Activated CD4-positive, alpha-beta T cell treated with anti-CD3 and anti-CD28 coated beads, Interleukin-2, amount 10 ng/mL, durations not matched to agents 24 days and 14 days (primary cell): Measurements from ENCODE around the gene ZBED5. TPM values are rescaled to one million over a fixed set of nuclear protein-coding genes. Genes with fewer than 3 reads are reported as not detected.
"Not testable (repeated sequence)": the region's sequence is repeated elsewhere in the genome, so short reads cannot be mapped to it uniquely, and the experiment has no call there.

Experiments used
- DNase-seq: peaks from one replicate; pipeline ENCODE4 v3.0.0; 2022
- H3K27ac Mint-ChIP-seq: one replicate; pipeline ENCODE4 v1.8.0; 2022; ENCODE audit warnings: mild to moderate bottlenecking, mixed read lengths
- H3K27me3 Mint-ChIP-seq: one replicate; pipeline ENCODE4 v1.8.0; 2022; ENCODE audit warnings: mixed read lengths
- H3K36me3 Mint-ChIP-seq: one replicate; pipeline ENCODE4 v1.8.0; 2022; ENCODE audit warnings: low read depth, mild to moderate bottlenecking, mixed read lengths
- H3K4me1 Mint-ChIP-seq: one replicate; pipeline ENCODE4 v1.8.0; 2021; ENCODE audit warnings: mixed read lengths
- H3K4me3 Mint-ChIP-seq: one replicate; pipeline ENCODE4 v1.8.0; 2022; ENCODE audit warnings: mild to moderate bottlenecking, moderate library complexity, mixed read lengths
- H3K9me3 Mint-ChIP-seq: one replicate; pipeline ENCODE4 v1.8.0; 2021; ENCODE audit warnings: mixed read lengths
- intact Hi-C: fragments of 100-400 bp; cut with micrococcal nuclease; formaldehyde crosslinking; loops from one replicate; pipeline ENCODE4 v1.15.1; 2023
- total RNA-seq: library from RNA; stranded (reverse); gene quantifications from 2 replicates; pipeline ENCODE4 v1.2.3, GENCODE V29; 2022

The ZBED5 gene
- total RNA-seq, 1 donor from 2014 or later = 43.1 TPM

GRCh38 chr11:10838881-10839280, 19.0 kb downstream of the ZBED5 start:
- no peaks in the 10 kb centered on the region for H3K9me3 Mint-ChIP-seq
- intact Hi-C loops = no loop called here

DNA sequence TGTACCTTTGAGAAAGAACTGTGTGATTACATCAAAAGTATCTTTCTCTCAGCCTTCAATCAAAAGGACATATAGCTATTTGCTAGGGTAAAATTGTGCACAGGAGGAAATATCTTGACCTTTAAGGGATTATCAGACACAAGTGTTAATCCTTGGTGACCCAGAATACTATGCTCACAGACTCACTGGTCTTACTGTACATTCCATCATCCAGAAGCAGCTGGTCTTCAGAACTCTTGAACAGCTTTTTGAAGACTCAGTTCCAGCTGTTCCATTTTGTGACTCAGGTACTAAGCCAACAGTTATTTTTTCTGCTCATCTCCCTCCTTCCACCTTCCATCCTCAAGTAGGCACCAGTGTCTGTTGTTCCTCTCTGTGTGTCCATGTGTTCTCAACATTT, 19.8 kb downstream of the ZBED5 start:
- H3K27ac Mint-ChIP-seq = no peak overlapping the region
- H3K4me3 Mint-ChIP-seq = no peak overlapping the region
- DNase-seq = no peak
- peaks cover 1% of the 10 kb centered on the region for H3K36me3 Mint-ChIP-seq
- peaks cover 2% of the 10 kb centered on the region for H3K4me1 Mint-ChIP-seq
- H3K9me3 Mint-ChIP-seq = no peaks in the 10 kb centered on the region
- intact Hi-C loops = no loop called here
- H3K27me3 Mint-ChIP-seq = no peaks in the 10 kb centered on the region

More at GRCh38 chr11:10838881-10839280, 19.0 kb downstream of the ZBED5 start:
- Mint-ChIP-seq H3K27ac (no peak overlapping the region), H3K36me3 (peaks cover 4% of the 10 kb centered on the region), H3K27me3 (no peaks in the 10 kb centered on the region), H3K4me3 (no peak overlapping the region), H3K4me1 (peaks cover 2% of the 10 kb centered on the region)
- DNase-seq = no peak

DNA sequence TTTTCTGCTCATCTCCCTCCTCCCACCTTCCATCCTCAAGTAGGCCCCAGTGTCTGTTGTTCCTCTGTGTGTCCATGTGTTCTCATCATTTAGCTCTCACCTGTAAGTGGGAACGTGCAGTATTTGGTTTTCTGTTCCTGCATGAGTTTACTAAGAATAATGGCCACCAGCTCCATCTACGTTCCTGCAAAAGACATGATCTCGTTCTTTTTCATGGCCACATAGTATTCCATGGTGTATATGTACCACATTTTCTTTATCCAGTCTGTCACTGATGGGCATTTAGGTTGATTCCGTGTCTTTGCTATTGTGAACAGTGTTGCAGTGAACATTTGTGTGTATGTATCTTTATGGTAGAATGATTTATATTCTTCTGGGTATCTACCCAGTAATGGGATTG, 21.0 kb downstream of the ZBED5 start:
- intact Hi-C loops, H3K27ac Mint-ChIP-seq, H3K9me3 Mint-ChIP-seq, H3K4me1 Mint-ChIP-seq, H3K4me3 Mint-ChIP-seq, DNase-seq, H3K36me3 Mint-ChIP-seq, H3K27me3 Mint-ChIP-seq: not testable (repeated sequence)

DNA sequence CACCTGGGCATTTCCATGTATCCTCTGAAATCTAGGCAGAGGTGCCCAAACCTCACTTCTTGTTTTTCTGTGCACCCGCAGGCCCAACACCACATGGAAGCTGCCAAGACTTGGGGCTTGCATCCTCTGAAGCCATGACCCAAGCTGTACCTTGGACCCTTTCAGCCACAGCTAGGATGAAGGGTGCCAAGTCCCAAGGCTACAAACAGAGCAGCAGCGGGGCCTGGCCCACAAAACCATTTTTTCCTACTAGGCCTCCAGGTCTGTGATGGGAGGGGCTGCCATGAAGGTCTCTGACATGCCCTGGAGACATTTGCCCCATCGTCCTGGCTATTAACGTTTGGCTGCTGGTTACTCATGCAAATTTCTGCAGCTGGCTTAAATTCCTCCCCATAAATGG, 28.7 kb downstream of the ZBED5 start:
- no peak for DNase-seq
- no peak overlapping the region for H3K4me3 Mint-ChIP-seq
- no peak overlapping the region for H3K27ac Mint-ChIP-seq
- no peaks in the 10 kb centered on the region for H3K27me3 Mint-ChIP-seq
- H3K4me1 Mint-ChIP-seq = peaks cover 4% of the 10 kb centered on the region
- intact Hi-C loops = no loop called here
- H3K9me3 Mint-ChIP-seq = peaks cover 4% of the 10 kb centered on the region
- peaks cover 12% of the 10 kb centered on the region for H3K36me3 Mint-ChIP-seq

DNA sequence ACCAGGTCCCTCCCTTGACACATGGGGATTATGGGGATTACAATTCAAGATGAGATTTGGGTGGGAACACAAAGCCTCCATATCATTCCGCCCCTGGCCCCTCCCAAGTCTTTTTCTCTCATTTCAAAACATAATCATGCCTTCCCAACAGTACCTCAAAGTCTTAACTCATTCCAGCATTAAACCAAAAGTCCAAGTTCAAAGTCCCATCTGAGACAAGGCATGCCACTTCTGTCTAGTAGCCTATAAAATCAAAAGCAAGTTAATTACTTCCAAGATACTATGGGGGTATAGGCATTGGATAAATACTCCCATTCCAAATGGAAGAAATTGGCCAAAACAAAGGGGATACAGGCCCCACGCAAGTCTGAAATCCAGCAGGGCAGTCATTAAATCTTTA, 29.5 kb downstream of the ZBED5 start:
- Mint-ChIP-seq H3K27me3 (no peaks in the 10 kb centered on the region), H3K4me1 (peaks cover 4% of the 10 kb centered on the region), H3K9me3 (peaks cover 4% of the 10 kb centered on the region), H3K36me3 (peaks cover 12% of the 10 kb centered on the region), H3K27ac (no peak overlapping the region), H3K4me3 (no peak overlapping the region)
- intact Hi-C loops = no loop called here
- DNase-seq = no peak

DNA sequence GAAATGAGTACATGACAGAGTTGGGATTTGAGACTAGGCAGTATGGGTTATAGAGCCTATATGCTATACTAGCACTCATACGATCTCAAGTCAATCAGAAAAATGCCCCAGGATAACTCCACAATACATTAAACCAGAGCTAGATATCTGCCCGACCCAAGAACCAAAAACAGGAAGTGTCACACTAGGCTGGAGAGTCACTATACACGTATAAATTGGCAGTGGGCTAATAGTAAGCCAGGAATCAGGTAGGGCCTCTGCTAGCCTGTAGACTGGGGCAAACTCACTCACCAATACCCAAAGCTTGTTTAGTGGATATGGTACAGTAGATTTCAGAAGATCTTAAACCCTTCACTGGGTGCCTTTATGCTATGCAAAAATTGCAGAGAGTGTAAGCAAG, 33.0 kb downstream of the ZBED5 start:
- no peak overlapping the region for H3K4me3 Mint-ChIP-seq
- DNase-seq = no peak
- no peak overlapping the region for H3K27ac Mint-ChIP-seq
- peaks cover under 1% of the 10 kb centered on the region for H3K9me3 Mint-ChIP-seq
- H3K27me3 Mint-ChIP-seq = no peaks in the 10 kb centered on the region
- intact Hi-C loops = no loop called here
- peaks cover 11% of the 10 kb centered on the region for H3K36me3 Mint-ChIP-seq
- H3K4me1 Mint-ChIP-seq = peaks cover 7% of the 10 kb centered on the region

DNA sequence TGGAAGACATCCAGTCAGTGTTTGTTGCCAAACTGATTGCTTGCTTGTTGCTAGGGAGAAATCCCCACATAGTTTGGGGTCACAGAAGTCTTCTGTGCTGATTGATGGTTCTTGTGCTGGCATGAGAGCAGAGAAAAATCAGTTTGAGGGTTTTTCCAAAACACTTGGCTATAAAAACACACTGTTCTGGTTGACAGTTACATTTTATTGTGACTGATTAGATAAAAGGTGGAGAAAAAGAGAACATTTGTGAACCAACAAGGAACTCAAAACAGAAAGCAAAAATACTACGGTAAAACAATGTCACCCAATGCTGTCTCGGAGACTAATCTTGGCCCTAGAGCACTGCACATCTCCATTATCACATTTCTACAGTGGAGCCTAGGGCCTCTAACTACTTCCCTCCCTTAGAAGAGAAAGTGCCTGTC, 34.7 kb downstream of the ZBED5 start:
- H3K4me1 Mint-ChIP-seq = peaks cover 7% of the 10 kb centered on the region
- no peak for DNase-seq
- no peak overlapping the region for H3K4me3 Mint-ChIP-seq
- H3K36me3 Mint-ChIP-seq = peaks cover 8% of the 10 kb centered on the region
- no peaks in the 10 kb centered on the region for H3K27me3 Mint-ChIP-seq
- no peaks in the 10 kb centered on the region for H3K9me3 Mint-ChIP-seq
- H3K27ac Mint-ChIP-seq = no peak overlapping the region
- intact Hi-C loops = no loop called here

DNA sequence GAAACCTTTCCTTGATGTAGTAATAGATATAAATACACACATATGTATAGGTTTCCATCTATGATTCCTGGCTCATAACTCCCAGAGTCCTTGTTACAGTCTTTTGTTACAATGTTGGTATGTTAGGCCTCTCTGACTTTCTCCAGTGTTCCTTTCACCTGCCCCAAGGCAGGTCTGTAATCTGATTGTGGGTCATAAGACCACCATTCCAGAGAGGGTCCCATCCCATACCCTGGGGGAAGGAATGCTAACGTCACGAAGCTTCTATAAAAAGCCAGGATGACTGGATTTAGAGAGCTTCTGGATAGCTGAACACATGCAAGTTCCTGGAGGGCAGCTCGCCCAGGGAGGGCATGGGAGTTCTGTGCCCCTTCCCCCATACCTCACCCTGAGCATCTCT, 35.4 kb downstream of the ZBED5 start:
- intact Hi-C loops, H3K27ac Mint-ChIP-seq, H3K9me3 Mint-ChIP-seq, H3K27me3 Mint-ChIP-seq, H3K4me3 Mint-ChIP-seq, H3K36me3 Mint-ChIP-seq, H3K4me1 Mint-ChIP-seq, DNase-seq: not testable (repeated sequence)

GRCh38 chr11:10818594-10818993, 39.3 kb downstream of the ZBED5 start:
- H3K36me3 Mint-ChIP-seq = peaks cover 4% of the 10 kb centered on the region
- intact Hi-C loops = no loop called here
- DNase-seq = no peak
- H3K4me1 Mint-ChIP-seq = peaks cover 3% of the 10 kb centered on the region
- H3K9me3 Mint-ChIP-seq = no peaks in the 10 kb centered on the region
- H3K27me3 Mint-ChIP-seq = peaks cover 7% of the 10 kb centered on the region
- no peak overlapping the region for H3K27ac Mint-ChIP-seq
- no peak overlapping the region for H3K4me3 Mint-ChIP-seq

DNA sequence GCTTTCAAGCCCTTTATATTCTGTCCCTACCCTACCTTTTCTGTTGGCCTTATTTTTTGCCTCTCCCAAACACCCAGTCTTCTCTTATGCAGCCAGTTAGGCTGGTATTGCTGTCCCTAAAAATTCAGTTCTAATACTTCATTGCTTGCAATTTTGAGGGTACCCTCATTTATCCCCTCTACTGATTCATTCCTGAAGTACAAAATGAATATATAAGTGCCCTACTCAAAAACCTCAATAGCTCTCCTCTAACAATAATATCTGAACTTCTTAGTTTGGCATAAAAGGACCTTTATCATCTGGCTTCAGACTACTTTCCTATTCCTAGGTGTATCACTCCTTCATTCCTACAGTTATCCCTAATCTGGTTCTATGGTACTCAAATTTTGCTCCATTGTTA, 43.9 kb downstream of the ZBED5 start:
- no peak for DNase-seq
- Mint-ChIP-seq H3K4me3 (no peak overlapping the region), H3K36me3 (peaks cover 3% of the 10 kb centered on the region), H3K4me1 (peaks cover 8% of the 10 kb centered on the region), H3K27ac (no peak overlapping the region), H3K27me3 (peaks cover 7% of the 10 kb centered on the region), H3K9me3 (no peaks in the 10 kb centered on the region)
- intact Hi-C loops = no loop called here

- intact Hi-C loops = loop anchor here (2.0 to 5.0 kb wide), 5 partner anchors 59 to 1497 kb away; partner anchors contain the start of genes AMPD3, CTR9, TMEM41B and ZNF143
- peaks cover 37% of the 10 kb centered on the region for H3K36me3 Mint-ChIP-seq
- H3K4me3 Mint-ChIP-seq = peak overlapping the region; percentile 95
- no peaks in the 10 kb centered on the region for H3K27me3 Mint-ChIP-seq
- H3K4me1 Mint-ChIP-seq = peaks cover 26% of the 10 kb centered on the region
- H3K9me3 Mint-ChIP-seq = no peaks in the 10 kb centered on the region
- peak; percentile 85 for DNase-seq
- H3K27ac Mint-ChIP-seq = peak overlapping the region; percentile 98
Observed at GRCh38 chr11:10809373-10810160, 48.3 kb downstream of the ZBED5 start.

DNA sequence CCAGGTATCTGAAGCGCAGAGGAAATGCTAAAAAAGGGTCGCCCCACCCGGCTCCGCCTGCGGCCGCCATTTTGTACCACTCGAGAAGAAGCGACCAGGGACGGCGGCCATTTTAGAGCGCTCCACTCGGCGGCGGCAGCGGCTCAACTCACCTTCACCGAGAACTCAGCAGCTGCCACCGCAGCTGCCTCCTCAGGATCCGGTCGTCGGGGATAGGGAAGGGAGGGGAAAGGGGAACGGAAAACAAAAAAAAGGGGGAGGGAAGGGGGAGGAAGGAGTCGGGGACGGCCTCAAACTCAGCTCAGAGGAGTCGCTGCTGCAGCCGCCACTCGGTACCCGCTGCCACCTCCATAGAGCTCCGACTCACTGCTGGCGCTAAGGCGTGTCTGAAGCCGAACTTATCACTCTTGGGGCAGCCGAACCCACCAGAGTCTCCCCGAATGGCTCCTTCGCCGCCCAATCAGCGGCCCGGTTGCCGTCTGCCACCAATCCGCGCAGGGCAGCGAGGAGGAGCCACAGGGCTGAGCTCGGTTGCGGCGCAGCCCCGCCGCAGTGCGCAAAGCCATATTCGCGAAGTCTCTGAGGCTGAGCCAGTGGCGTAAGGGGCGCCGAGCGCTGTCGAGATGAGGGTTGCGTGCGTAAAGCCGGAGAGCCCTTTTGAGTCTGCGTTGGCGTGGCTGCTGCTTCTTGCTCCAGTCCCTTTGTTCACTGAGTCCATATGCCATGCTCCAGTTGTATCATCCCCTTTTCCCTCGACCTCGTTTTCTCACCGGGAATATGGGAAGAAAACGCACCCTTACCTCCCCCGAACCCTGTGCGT, 49.1 kb downstream of the ZBED5 start, which contains the start of gene EIF4G2:
Gene EIF4G2, minus strand, starts transcription at position 374 of the 820 bp plus-strand sequence.
- H3K36me3 Mint-ChIP-seq = peaks cover 43% of the 10 kb centered on the region

GRCh38 chr11:10808235-10808552, 49.7 kb downstream of the ZBED5 start:
- DNase-seq = no peak
- no peaks in the 10 kb centered on the region for H3K27me3 Mint-ChIP-seq
- H3K9me3 Mint-ChIP-seq = no peaks in the 10 kb centered on the region
- H3K4me1 Mint-ChIP-seq = peaks cover 35% of the 10 kb centered on the region
- peaks cover 49% of the 10 kb centered on the region for H3K36me3 Mint-ChIP-seq
- H3K4me3 Mint-ChIP-seq = peak overlapping the region; percentile 95
- intact Hi-C loops = loop anchor here (1.0 to 5.0 kb wide), 6 partner anchors 50 to 1496 kb away; partner anchors contain the start of genes AMPD3, CTR9, TMEM41B and ZBED5
- H3K27ac Mint-ChIP-seq = peak overlapping the region; percentile 98

More for the DNA sequence above, 49.1 kb downstream of the ZBED5 start, which contains the start of gene EIF4G2:
- Mint-ChIP-seq H3K27ac (peak within 1 kb of the TSS; percentile 98), H3K27me3 (no peaks in the 10 kb centered on the region), H3K9me3 (no peaks in the 10 kb centered on the region), H3K4me3 (peak within 1 kb of the TSS; percentile 95), H3K4me1 (peaks cover 31% of the 10 kb centered on the region)
- intact Hi-C loops = loop anchor here (1.0 to 5.0 kb wide), 6 partner anchors 50 to 1496 kb away; partner anchors contain the start of genes AMPD3, CTR9, TMEM41B and ZBED5
- DNase-seq = peak; percentile 99
